Measurements from ENCODE around the gene ZNF506. TPM values are rescaled to one million over a fixed set of nuclear protein-coding genes. Genes with fewer than 3 reads are reported as not detected.
A peak's percentile ranks its signal among the peaks of the same experiment; 100 is the strongest.
"Not testable (repeated sequence)": the region's sequence is repeated elsewhere in the genome, so short reads cannot be mapped to it uniquely, and the experiment has no call there.

ZNF506 gene
- total RNA-seq, 1 donor from 2014 or later, result 20.9 TPM

- not testable (repeated sequence) for H3K27ac ChIP-seq (ENCODE audit: low read depth, low read length); H3K27me3 ChIP-seq (ENCODE audit: control insufficient read depth in 3 of 3, insufficient read depth in 3 of 3, low read length in 3 of 3); H3K9ac ChIP-seq (ENCODE audit: low read depth in 1 of 3, low read length in 3 of 3); H3K4me3 ChIP-seq (ENCODE audit: low read length in 3 of 3); H3K9me3 ChIP-seq (ENCODE audit: control insufficient read depth in 3 of 3, low read length in 3 of 3); H3K4me1 ChIP-seq (ENCODE audit: control insufficient read depth in 3 of 3, insufficient read depth in 3 of 3, low read length in 3 of 3)
- peaks cover 15 to 24% (median 18%) of the 10 kb centered on the region in 3 donors for H3K36me3 ChIP-seq (ENCODE audit: control insufficient read depth in 3 of 3, insufficient read depth in 3 of 3, low read length in 3 of 3)
Observed at GRCh38 chr19:19785476-19785875, 36.1 kb downstream of the ZNF506 start.

DNA sequence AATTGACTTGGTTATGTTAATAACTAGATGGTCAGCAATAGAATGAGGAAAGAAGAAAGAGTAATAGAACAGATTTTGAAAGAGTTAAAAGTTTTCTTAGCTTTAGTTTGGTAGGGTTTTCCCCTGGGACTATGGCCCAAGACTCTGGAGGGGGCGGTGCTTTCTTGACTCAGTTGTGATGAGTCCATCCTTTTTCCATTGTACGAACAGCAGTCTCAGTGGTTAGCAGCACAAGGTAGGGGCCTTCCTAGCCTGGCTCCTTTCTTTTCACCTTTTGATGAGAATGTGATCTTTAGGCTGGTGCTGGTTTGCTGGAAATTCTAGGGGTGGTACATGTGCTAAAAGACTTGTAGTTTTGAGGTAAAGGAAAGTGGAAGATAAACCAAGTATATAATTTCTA is 38.8 kb downstream of the ZNF506 start:
- Histone ChIP-seq H3K27ac (ENCODE audit: low read depth, low read length) (no peak overlapping the region), H3K36me3 (ENCODE audit: control insufficient read depth in 3 of 3, insufficient read depth in 3 of 3, low read length in 3 of 3) (peaks cover 6 to 10% (median 9%) of the 10 kb centered on the region in 3 donors), H3K4me1 (ENCODE audit: control insufficient read depth in 3 of 3, insufficient read depth in 3 of 3, low read length in 3 of 3) (peaks cover 0 to 1% (median 0%) of the 10 kb centered on the region in 3 donors), H3K9me3 (ENCODE audit: control insufficient read depth in 3 of 3, low read length in 3 of 3) (no peaks in the 10 kb centered on the region), H3K4me3 (ENCODE audit: low read length in 3 of 3) (no peak overlapping the region), H3K27me3 (ENCODE audit: control insufficient read depth in 3 of 3, insufficient read depth in 3 of 3, low read length in 3 of 3) (no peaks in the 10 kb centered on the region), H3K9ac (ENCODE audit: low read depth in 1 of 3, low read length in 3 of 3) (no peak overlapping the region)

DNA sequence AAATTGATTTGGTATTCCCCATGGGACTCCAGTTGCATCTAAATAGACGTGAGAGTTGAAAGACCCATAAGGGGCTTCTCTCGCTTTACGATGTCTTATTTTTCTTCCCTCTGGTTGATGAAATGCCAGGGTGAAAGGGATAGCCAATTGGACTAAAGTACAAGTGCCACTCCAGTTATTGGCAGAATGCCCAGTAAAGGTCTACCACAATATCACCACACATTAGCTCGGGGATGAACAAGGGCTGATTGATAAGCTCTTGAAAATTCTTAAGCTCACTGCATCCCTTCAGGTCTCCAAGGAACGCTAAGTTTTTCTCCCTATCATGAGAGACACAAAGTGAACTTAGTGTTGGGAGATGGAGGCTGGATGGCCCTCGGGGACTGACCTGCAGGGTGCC is 39.8 kb downstream of the ZNF506 start:
- H3K27me3 ChIP-seq (ENCODE audit: control insufficient read depth in 3 of 3, insufficient read depth in 3 of 3, low read length in 3 of 3); H3K4me3 ChIP-seq (ENCODE audit: low read length in 3 of 3); H3K36me3 ChIP-seq (ENCODE audit: control insufficient read depth in 3 of 3, insufficient read depth in 3 of 3, low read length in 3 of 3); H3K9me3 ChIP-seq (ENCODE audit: control insufficient read depth in 3 of 3, low read length in 3 of 3); H3K9ac ChIP-seq (ENCODE audit: low read depth in 1 of 3, low read length in 3 of 3); H3K27ac ChIP-seq (ENCODE audit: low read depth, low read length): not testable (repeated sequence)
- H3K4me1 ChIP-seq (ENCODE audit: control insufficient read depth in 3 of 3, insufficient read depth in 3 of 3, low read length in 3 of 3), result peaks cover 5 to 11% (median 9%) of the 10 kb centered on the region in 3 donors

GRCh38 chr19:19778666-19779065 is 42.9 kb downstream of the ZNF506 start:
- Histone ChIP-seq H3K4me1 (ENCODE audit: control insufficient read depth in 3 of 3, insufficient read depth in 3 of 3, low read length in 3 of 3) (peaks cover 15 to 25% (median 16%) of the 10 kb centered on the region in 3 donors), H3K9me3 (ENCODE audit: control insufficient read depth in 3 of 3, low read length in 3 of 3) (no peaks in the 10 kb centered on the region), H3K9ac (ENCODE audit: low read depth in 1 of 3, low read length in 3 of 3) (no peak overlapping the region), H3K4me3 (ENCODE audit: low read length in 3 of 3) (no peak overlapping the region), H3K27me3 (ENCODE audit: control insufficient read depth in 3 of 3, insufficient read depth in 3 of 3, low read length in 3 of 3) (no peaks in the 10 kb centered on the region), H3K36me3 (ENCODE audit: control insufficient read depth in 3 of 3, insufficient read depth in 3 of 3, low read length in 3 of 3) (peaks cover 0 to 3% (median 3%) of the 10 kb centered on the region in 3 donors), H3K27ac (ENCODE audit: low read depth, low read length) (no peak overlapping the region)

DNA sequence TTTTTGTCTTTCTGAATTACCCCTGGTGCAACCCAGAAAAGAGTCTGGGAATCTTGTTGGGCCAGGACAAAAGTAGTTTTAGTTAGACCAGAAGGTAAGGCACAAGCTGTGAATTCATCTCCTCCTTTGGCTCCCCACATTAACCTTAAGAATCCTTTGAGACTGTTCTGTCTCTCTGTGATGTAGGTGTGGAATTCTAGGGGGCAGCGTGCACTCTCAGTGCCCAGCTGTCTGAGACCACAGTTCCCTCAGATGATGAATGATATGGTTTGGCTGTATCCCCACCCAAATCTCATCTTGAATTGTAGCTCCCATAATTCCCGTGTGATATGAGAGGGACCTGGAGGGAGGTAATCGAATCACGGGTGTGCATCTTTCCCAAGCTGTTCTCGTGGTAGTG is 43.9 kb downstream of the ZNF506 start:
- H3K4me3 ChIP-seq (ENCODE audit: low read length in 3 of 3), result peak overlapping the region in 2 of 3 donors; percentile 96 to 99
- peaks cover 0 to 3% (median 3%) of the 10 kb centered on the region in 3 donors for H3K36me3 ChIP-seq (ENCODE audit: control insufficient read depth in 3 of 3, insufficient read depth in 3 of 3, low read length in 3 of 3)
- no peaks in the 10 kb centered on the region for H3K27me3 ChIP-seq (ENCODE audit: control insufficient read depth in 3 of 3, insufficient read depth in 3 of 3, low read length in 3 of 3)
- H3K9me3 ChIP-seq (ENCODE audit: control insufficient read depth in 3 of 3, low read length in 3 of 3), result no peaks in the 10 kb centered on the region
- H3K9ac ChIP-seq (ENCODE audit: low read depth in 1 of 3, low read length in 3 of 3), result no peak overlapping the region
- H3K4me1 ChIP-seq (ENCODE audit: control insufficient read depth in 3 of 3, insufficient read depth in 3 of 3, low read length in 3 of 3), result peaks cover 15 to 25% (median 16%) of the 10 kb centered on the region in 3 donors
- H3K27ac ChIP-seq (ENCODE audit: low read depth, low read length), result no peak overlapping the region

DNA sequence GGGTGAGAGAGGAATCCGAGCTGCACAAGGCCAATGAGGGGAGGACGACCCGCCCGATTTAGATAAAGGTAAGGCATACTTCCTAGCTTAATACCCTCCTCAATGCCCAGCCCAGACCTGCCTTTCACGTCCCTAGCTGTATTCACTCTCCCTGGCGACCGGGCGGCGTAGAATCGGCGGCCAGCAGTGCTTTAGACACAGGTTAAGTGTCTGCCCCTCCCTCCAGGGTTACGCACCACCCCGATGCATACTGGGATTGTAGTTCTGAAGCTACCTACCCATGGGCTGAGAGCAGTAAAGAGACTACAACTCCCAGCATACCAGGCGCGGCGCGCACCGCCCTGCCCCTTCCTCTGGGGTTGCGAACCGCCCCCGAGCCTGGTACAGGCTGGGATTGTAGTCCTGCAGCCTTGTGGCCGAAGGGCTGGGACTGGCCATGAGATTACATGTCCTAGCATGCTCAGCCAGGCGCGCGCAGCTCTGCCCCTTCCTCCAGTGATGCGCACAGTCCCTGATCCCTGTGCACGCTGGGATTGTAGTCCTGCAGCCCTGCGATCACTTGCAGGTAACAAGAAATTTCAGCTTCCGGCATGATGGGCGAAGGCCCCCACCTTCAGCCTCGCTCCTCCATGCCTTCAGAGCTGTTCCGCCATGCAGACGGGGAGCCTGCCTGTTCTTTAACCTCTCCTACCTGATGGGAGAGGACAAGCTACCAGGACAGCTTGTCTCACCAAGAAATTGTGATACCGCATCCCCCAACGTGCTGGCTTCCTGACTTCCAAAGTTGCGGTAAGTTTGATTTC is 45.1 kb downstream of the ZNF506 start:
- H3K27ac ChIP-seq (ENCODE audit: low read depth, low read length), result peak overlapping the region; percentile 69
- H3K9ac ChIP-seq (ENCODE audit: low read depth in 1 of 3, low read length in 3 of 3), result peak overlapping the region; percentile 89 to 97 (median 97)
- peak overlapping the region; percentile 96 to 99 (median 99) for H3K4me3 ChIP-seq (ENCODE audit: low read length in 3 of 3)
- H3K36me3 ChIP-seq (ENCODE audit: control insufficient read depth in 3 of 3, insufficient read depth in 3 of 3, low read length in 3 of 3), result peaks cover 0 to 3% (median 3%) of the 10 kb centered on the region in 3 donors
- no peaks in the 10 kb centered on the region for H3K9me3 ChIP-seq (ENCODE audit: control insufficient read depth in 3 of 3, low read length in 3 of 3)
- H3K27me3 ChIP-seq (ENCODE audit: control insufficient read depth in 3 of 3, insufficient read depth in 3 of 3, low read length in 3 of 3), result no peaks in the 10 kb centered on the region
- H3K4me1 ChIP-seq (ENCODE audit: control insufficient read depth in 3 of 3, insufficient read depth in 3 of 3, low read length in 3 of 3), result peaks cover 15 to 25% (median 16%) of the 10 kb centered on the region in 3 donors

GRCh38 chr19:19775891-19776205 is 45.7 kb downstream of the ZNF506 start:
- H3K4me1 ChIP-seq (ENCODE audit: control insufficient read depth in 3 of 3, insufficient read depth in 3 of 3, low read length in 3 of 3), result peaks cover 15 to 25% (median 16%) of the 10 kb centered on the region in 3 donors
- no peaks in the 10 kb centered on the region for H3K9me3 ChIP-seq (ENCODE audit: control insufficient read depth in 3 of 3, low read length in 3 of 3)
- no peaks in the 10 kb centered on the region for H3K27me3 ChIP-seq (ENCODE audit: control insufficient read depth in 3 of 3, insufficient read depth in 3 of 3, low read length in 3 of 3)
- H3K36me3 ChIP-seq (ENCODE audit: control insufficient read depth in 3 of 3, insufficient read depth in 3 of 3, low read length in 3 of 3), result peaks cover 0 to 3% (median 3%) of the 10 kb centered on the region in 3 donors
- peak overlapping the region; percentile 69 for H3K27ac ChIP-seq (ENCODE audit: low read depth, low read length)
- peak overlapping the region; percentile 89 to 97 (median 97) for H3K9ac ChIP-seq (ENCODE audit: low read depth in 1 of 3, low read length in 3 of 3)
- peak overlapping the region; percentile 96 to 99 (median 99) for H3K4me3 ChIP-seq (ENCODE audit: low read length in 3 of 3)

DNA sequence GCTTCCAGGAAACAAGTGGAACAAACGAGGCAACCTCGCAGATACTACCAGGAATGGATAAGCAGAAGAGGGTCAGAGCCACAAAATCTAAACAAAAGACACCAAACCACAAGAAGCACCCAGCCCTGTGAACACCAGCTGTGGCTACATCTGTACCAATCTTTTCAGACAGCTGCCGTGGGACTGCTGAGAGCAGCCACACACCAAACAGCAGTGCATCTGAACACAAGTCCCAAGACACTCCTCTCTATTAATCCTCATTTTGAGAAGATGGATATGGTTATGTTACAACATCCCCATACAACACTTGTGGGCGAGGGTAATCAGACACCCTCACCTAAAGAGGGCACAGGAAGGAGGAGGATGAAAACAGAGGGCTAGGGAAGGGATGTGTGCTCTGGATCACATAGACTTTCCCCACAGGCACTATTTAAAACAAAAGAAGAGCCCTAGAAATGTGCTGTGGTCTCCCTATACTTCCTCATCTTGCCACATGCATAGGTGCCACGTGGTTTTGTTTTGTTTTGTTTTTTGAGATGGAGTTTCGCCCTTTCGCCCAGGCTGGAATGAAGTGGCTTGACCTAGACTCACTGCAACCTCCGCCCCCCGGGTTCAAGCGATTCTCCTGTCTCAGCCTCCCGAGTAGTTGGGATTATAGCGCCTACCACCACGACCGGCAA is 47.1 kb downstream of the ZNF506 start:
- no peak overlapping the region for H3K4me3 ChIP-seq (ENCODE audit: low read length in 3 of 3)
- no peaks in the 10 kb centered on the region for H3K27me3 ChIP-seq (ENCODE audit: control insufficient read depth in 3 of 3, insufficient read depth in 3 of 3, low read length in 3 of 3)
- peaks cover 15 to 25% (median 16%) of the 10 kb centered on the region in 3 donors for H3K4me1 ChIP-seq (ENCODE audit: control insufficient read depth in 3 of 3, insufficient read depth in 3 of 3, low read length in 3 of 3)
- no peak overlapping the region for H3K9ac ChIP-seq (ENCODE audit: low read depth in 1 of 3, low read length in 3 of 3)
- no peak overlapping the region for H3K27ac ChIP-seq (ENCODE audit: low read depth, low read length)
- H3K9me3 ChIP-seq (ENCODE audit: control insufficient read depth in 3 of 3, low read length in 3 of 3), result no peaks in the 10 kb centered on the region
- H3K36me3 ChIP-seq (ENCODE audit: control insufficient read depth in 3 of 3, insufficient read depth in 3 of 3, low read length in 3 of 3), result peaks cover 0 to 3% (median 3%) of the 10 kb centered on the region in 3 donors

DNA sequence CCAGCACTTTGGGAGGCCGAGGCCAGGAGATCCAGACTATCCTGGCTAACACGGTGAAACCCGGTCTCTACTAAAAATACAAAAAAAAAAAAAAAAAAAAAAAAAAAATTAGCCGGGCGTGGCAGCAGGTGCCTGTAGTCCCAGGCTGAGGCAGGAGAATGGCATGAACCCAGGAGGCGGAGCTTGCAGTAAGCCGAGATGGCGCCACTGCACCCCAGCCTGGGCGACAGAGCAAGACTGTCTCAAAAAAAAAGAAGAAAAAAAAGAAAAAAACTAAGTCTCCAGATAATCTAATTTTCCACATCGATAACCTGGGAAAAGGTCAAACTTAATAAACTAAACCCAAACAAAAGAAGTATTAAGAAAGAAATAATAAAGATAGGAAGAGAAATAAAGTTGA is 49.6 kb downstream of the ZNF506 start:
- H3K36me3 ChIP-seq (ENCODE audit: control insufficient read depth in 3 of 3, insufficient read depth in 3 of 3, low read length in 3 of 3); H3K4me3 ChIP-seq (ENCODE audit: low read length in 3 of 3); H3K9ac ChIP-seq (ENCODE audit: low read depth in 1 of 3, low read length in 3 of 3); H3K9me3 ChIP-seq (ENCODE audit: control insufficient read depth in 3 of 3, low read length in 3 of 3); H3K27ac ChIP-seq (ENCODE audit: low read depth, low read length); H3K27me3 ChIP-seq (ENCODE audit: control insufficient read depth in 3 of 3, insufficient read depth in 3 of 3, low read length in 3 of 3): not testable (repeated sequence)
- H3K4me1 ChIP-seq (ENCODE audit: control insufficient read depth in 3 of 3, insufficient read depth in 3 of 3, low read length in 3 of 3), result peaks cover 9 to 15% (median 11%) of the 10 kb centered on the region in 3 donors

DNA sequence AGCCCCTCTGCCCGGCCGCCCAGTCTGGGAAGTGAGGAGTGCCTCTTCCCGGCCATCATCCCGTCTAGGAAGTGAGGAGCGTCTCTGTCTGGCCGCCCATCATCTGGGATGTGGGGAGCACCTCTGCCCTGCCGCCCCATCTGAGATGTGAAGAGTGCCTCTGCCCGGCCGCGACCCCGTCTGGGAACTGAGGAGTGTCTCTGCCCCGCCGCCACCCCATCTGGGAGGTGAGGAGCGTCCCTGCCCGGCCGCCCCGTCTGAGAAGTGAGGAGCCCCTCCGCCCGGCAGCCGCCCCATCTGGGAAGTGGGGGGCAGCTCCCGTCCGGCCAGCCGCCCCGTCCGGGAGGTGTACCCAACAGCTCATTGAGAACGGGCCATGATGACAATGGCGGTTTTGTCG is 51.6 kb downstream of the ZNF506 start:
- H3K4me1 ChIP-seq (ENCODE audit: control insufficient read depth in 3 of 3, insufficient read depth in 3 of 3, low read length in 3 of 3); H3K27me3 ChIP-seq (ENCODE audit: control insufficient read depth in 3 of 3, insufficient read depth in 3 of 3, low read length in 3 of 3); H3K36me3 ChIP-seq (ENCODE audit: control insufficient read depth in 3 of 3, insufficient read depth in 3 of 3, low read length in 3 of 3); H3K4me3 ChIP-seq (ENCODE audit: low read length in 3 of 3); H3K27ac ChIP-seq (ENCODE audit: low read depth, low read length); H3K9me3 ChIP-seq (ENCODE audit: control insufficient read depth in 3 of 3, low read length in 3 of 3); H3K9ac ChIP-seq (ENCODE audit: low read depth in 1 of 3, low read length in 3 of 3): not testable (repeated sequence)

All from skeletal muscle tissue (tissue), 4 donors.